ENCODE measurements around the gene MAP7D2.

- TF ChIP-seq, protein P1, sequence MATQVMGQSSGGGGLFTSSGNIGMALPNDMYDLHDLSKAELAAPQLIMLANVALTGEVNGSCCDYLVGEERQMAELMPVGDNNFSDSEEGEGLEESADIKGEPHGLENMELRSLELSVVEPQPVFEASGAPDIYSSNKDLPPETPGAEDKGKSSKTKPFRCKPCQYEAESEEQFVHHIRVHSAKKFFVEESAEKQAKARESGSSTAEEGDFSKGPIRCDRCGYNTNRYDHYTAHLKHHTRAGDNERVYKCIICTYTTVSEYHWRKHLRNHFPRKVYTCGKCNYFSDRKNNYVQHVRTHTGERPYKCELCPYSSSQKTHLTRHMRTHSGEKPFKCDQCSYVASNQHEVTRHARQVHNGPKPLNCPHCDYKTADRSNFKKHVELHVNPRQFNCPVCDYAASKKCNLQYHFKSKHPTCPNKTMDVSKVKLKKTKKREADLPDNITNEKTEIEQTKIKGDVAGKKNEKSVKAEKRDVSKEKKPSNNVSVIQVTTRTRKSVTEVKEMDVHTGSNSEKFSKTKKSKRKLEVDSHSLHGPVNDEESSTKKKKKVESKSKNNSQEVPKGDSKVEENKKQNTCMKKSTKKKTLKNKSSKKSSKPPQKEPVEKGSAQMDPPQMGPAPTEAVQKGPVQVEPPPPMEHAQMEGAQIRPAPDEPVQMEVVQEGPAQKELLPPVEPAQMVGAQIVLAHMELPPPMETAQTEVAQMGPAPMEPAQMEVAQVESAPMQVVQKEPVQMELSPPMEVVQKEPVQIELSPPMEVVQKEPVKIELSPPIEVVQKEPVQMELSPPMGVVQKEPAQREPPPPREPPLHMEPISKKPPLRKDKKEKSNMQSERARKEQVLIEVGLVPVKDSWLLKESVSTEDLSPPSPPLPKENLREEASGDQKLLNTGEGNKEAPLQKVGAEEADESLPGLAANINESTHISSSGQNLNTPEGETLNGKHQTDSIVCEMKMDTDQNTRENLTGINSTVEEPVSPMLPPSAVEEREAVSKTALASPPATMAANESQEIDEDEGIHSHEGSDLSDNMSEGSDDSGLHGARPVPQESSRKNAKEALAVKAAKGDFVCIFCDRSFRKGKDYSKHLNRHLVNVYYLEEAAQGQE (tag by site-specific recombination; IDR thresholded peaks at IDR 0.05): no peak
- TF ChIP-seq ZNF423 (tag by site-specific recombination; IDR thresholded peaks at IDR 0.05): no peak
- TF ChIP-seq ZNF624 (tag by site-specific recombination; IDR thresholded peaks at IDR 0.05): no peak
- TF ChIP-seq, protein P2, sequence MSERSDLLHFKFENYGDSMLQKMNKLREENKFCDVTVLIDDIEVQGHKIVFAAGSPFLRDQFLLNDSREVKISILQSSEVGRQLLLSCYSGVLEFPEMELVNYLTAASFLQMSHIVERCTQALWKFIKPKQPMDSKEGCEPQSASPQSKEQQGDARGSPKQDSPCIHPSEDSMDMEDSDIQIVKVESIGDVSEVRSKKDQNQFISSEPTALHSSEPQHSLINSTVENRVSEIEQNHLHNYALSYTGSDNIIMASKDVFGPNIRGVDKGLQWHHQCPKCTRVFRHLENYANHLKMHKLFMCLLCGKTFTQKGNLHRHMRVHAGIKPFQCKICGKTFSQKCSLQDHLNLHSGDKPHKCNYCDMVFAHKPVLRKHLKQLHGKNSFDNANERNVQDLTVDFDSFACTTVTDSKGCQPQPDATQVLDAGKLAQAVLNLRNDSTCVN (tag by site-specific recombination; optimal IDR thresholded peaks at IDR 0.05): no peak
These were observed 26.4 kb upstream of the MAP7D2 start for GRCh38 chrX:20143111-20143510.
